ENCODE data around the gene ALDH3B1. TPM values are rescaled to one million over a fixed set of nuclear protein-coding genes. Genes with fewer than 3 reads are reported as not detected.

Gene ALDH3B1
- total RNA-seq, 1 experiment from 2014 or later, result not detected

DNA sequence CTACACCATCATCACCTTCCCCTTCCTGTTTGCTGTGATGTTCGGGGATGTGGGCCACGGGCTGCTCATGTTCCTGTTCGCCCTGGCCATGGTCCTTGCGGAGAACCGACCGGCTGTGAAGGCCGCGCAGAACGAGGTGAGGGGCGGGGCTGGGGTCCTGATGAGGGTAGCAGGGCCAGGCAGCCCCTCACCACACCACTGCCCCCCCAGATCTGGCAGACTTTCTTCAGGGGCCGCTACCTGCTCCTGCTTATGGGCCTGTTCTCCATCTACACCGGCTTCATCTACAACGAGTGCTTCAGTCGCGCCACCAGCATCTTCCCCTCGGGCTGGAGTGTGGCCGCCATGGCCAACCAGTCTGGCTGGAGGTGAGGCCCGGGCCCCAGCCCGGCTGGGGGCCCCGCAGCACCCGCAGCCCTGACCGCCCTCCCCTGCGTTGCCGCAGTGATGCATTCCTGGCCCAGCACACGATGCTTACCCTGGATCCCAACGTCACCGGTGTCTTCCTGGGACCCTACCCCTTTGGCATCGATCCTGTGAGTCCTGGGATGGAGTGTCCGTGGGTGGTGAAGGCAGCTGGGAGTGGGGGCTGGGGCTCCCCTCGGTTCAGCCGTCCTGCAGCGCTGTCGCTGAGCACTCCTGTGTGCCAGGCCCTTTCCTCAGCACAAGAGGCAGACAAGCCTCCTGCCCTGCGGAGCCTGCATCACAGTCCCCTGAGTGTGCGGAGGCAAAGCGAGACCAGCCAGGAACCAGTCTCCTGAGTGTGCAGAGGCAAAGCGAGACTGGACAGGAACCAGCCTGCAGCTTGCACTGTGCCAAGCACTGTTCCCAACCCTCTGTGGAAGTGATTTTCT, 37.5 kb downstream of the ALDH3B1 start:
- H2BK20ac ChIP-seq (ENCODE audit: low read depth, low read length, poor library complexity, severe bottlenecking), result no peak overlapping the region
- H3K79me2 ChIP-seq (ENCODE audit: insufficient read depth, low read length), result no peaks in the 10 kb centered on the region
- no peak overlapping the region for H3K4me3 Mint-ChIP-seq
- H2BK12ac ChIP-seq (ENCODE audit: insufficient read length, low read depth, low read length), result no peak overlapping the region
- no peaks in the 10 kb centered on the region for H3K9me3 ChIP-seq (ENCODE audit: control insufficient read depth, low read depth, low read length)
- H2BK15ac ChIP-seq (ENCODE audit: low read depth, low read length), result no peak overlapping the region
- H3K23ac ChIP-seq (ENCODE audit: insufficient read length, low read depth, low read length), result no peak overlapping the region
- no peak overlapping the region for H3K9ac ChIP-seq (ENCODE audit: extremely low read depth, insufficient read length, low read length)
- no peak overlapping the region for H3K27ac Mint-ChIP-seq
- no peaks in the 10 kb centered on the region for H3K79me1 ChIP-seq (ENCODE audit: insufficient read depth, low read depth, low read length, poor library complexity, severe bottlenecking)
- H4K91ac ChIP-seq (ENCODE audit: insufficient read length, low read depth, low read length), result no peak overlapping the region
- H4K8ac ChIP-seq (replicated peaks; ENCODE audit: insufficient read length, low read depth, low read length), result no peak overlapping the region
- no peak overlapping the region for H3K27ac ChIP-seq (ENCODE audit: insufficient read length, low read depth, low read length)
- peaks cover 6 to 11% of the 10 kb centered on the region in 2 experiments for H3K4me1 Mint-ChIP-seq
- H3K23me2 ChIP-seq (ENCODE audit: insufficient read length, low read depth, low read length, poor library complexity, severe bottlenecking), result no peaks in the 10 kb centered on the region
- DNase-seq, result no peak
- no peaks in the 10 kb centered on the region for H3K4me1 ChIP-seq (ENCODE audit: insufficient read depth, low read length)
- TF ChIP-seq, protein P1, sequence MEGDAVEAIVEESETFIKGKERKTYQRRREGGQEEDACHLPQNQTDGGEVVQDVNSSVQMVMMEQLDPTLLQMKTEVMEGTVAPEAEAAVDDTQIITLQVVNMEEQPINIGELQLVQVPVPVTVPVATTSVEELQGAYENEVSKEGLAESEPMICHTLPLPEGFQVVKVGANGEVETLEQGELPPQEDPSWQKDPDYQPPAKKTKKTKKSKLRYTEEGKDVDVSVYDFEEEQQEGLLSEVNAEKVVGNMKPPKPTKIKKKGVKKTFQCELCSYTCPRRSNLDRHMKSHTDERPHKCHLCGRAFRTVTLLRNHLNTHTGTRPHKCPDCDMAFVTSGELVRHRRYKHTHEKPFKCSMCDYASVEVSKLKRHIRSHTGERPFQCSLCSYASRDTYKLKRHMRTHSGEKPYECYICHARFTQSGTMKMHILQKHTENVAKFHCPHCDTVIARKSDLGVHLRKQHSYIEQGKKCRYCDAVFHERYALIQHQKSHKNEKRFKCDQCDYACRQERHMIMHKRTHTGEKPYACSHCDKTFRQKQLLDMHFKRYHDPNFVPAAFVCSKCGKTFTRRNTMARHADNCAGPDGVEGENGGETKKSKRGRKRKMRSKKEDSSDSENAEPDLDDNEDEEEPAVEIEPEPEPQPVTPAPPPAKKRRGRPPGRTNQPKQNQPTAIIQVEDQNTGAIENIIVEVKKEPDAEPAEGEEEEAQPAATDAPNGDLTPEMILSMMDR (conservative IDR thresholded peaks at IDR 0.05), result no peak
- no peak overlapping the region for H3K14ac ChIP-seq (ENCODE audit: insufficient read depth, low read length)
- H4K20me1 ChIP-seq (ENCODE audit: control insufficient read depth, insufficient read depth, insufficient read length), result peaks cover 2% of the 10 kb centered on the region
- no peak overlapping the region for H3T11ph ChIP-seq (ENCODE audit: low read length)
- H3K4ac ChIP-seq (ENCODE audit: low read depth, low read length), result no peak overlapping the region
- no peak overlapping the region for H3K56ac ChIP-seq (ENCODE audit: insufficient read length, low read depth, low read length)
- H4K5ac ChIP-seq (ENCODE audit: insufficient read length, low read depth, low read length), result no peak overlapping the region
- H2BK120ac ChIP-seq (ENCODE audit: low read depth, low read length, poor library complexity, severe bottlenecking), result no peak overlapping the region
- H3K4me2 ChIP-seq (ENCODE audit: insufficient read depth, insufficient read length, low read length), result no peak overlapping the region
- no peaks in the 10 kb centered on the region; the same call in 1 of the 2 replicates for H3K27me3 Mint-ChIP-seq (ENCODE audit: low read depth)
- WGBS (ENCODE audit: extremely low coverage, insufficient read length, low lambda C conversion rate), result no CpG with 5 or more reads among the region's 37 CpGs
- H2AK5ac ChIP-seq (ENCODE audit: insufficient read length, low read length), result no peak overlapping the region
- no peak overlapping the region for H3K18ac ChIP-seq (ENCODE audit: insufficient read length, low read depth, low read length)
- no peaks in the 10 kb centered on the region for H3K9me3 Mint-ChIP-seq
- H2AFZ ChIP-seq (ENCODE audit: low read length), result no peak overlapping the region
- H2BK5ac ChIP-seq (ENCODE audit: insufficient read length, low read length), result no peak overlapping the region
- peaks cover 0 to 11% (median 0%) of the 10 kb centered on the region in 3 experiments; a peak in 3 of 7 replicates for H3K36me3 Mint-ChIP-seq (ENCODE audit: insufficient read depth in 1 of 3, low read depth in 3 of 3)
- H3K27me3 ChIP-seq (ENCODE audit: insufficient read depth, low read length), result no peaks in the 10 kb centered on the region

Data from H9 (cell line).